Adrenal gland (tissue), 12 donors: ENCODE results near the gene PSMC3. TPM values are rescaled to one million over a fixed set of nuclear protein-coding genes. Genes with fewer than 3 reads are reported as not detected.

ENCODE experiments used
- DNase-seq, 7 donors: peaks; one replicate each; pipeline ENCODE4 v3.0.0-alpha.2; 2019 to 2020
- H3K27ac ChIP-seq, 5 donors: fragments of 200-600 bp; sonication (generic) in 4 of 5; 1 replicate in 3 of 5; 2 replicates in 2 of 5; pipeline versions ENCODE4 v1.5.1 to v1.8.0; 2016 to 2020; ENCODE audit warnings: mild to moderate bottlenecking in 1 of 5
- H3K27me3 ChIP-seq: fragments of 200-600 bp; 2 replicates; pipeline ENCODE4 v1.8.0; 2021
- H3K36me3 ChIP-seq, 2 donors: fragments of 200-600 bp; replicated peaks in 1 of 2; 1 replicate in 1 of 2; 2 replicates in 1 of 2; pipeline versions ENCODE4 v1.5.1 to v1.8.0; 2018 to 2022
- H3K4me1 ChIP-seq, 2 donors: fragments of 200-600 bp; replicated peaks in 1 of 2; 1 replicate in 1 of 2; 2 replicates in 1 of 2; pipeline versions ENCODE4 v1.5.1 to v1.8.0; 2018 to 2021
- H3K4me3 ChIP-seq, 4 donors: fragments of 200-600 bp; sonication (generic) in 3 of 4; one replicate each; pipeline ENCODE4 v1.5.1; 2016 to 2018
- H3K9me3 ChIP-seq, 3 donors: fragments of 200-600 bp; sonication (generic) in 1 of 3; replicated peaks in 1 of 3; 1 replicate in 2 of 3; 2 replicates in 1 of 3; pipeline versions ENCODE4 v1.5.1 to v1.8.0; 2016 to 2021
- POLR2A ChIP-seq, 2 donors: fragments of 450-650 bp; IDR thresholded peaks; one replicate each; pipeline ENCODE4 v1.6.1; 2017; ENCODE audit warnings: antibody characterized with exemption in 2 of 2, mild to moderate bottlenecking in 2 of 2, moderate library complexity in 1 of 2
- WGBS, 4 donors: extraction: QIAGEN DNeasy Blood & Tissue Kit in 2 of 4; methylation state at CpG; one replicate each; pipeline versions ENCODE4 v1.1.5 to v1.1.7; 2013 to 2017; 5-methylcytosine and 5-hydroxymethylcytosine counted together
- intact Hi-C, 2 donors: fragments of 100-400 bp; cut with DNase I; formaldehyde crosslinking; loops; one replicate each; pipeline versions ENCODE4 v1.14.1 to v1.15.0; 2022 to 2023
- polyA plus RNA-seq, 3 donors: library from polyadenylated mRNA; stranded (reverse); fragments of 200-250 nt in 2 of 3; fragments of 350-450 nt in 1 of 3; fragmentation: Illumina TruSeq in 1 of 3; extraction: RNeasy Lipid Tissue Mini Kit (QIAGEN cat#74804) in 1 of 3; gene quantifications; one replicate each; pipeline ENCODE4 v1.2.3, GENCODE V29; 2013 to 2014
- total RNA-seq, 9 donors: library from RNA; depleted of rRNA in 4 of 9; stranded (reverse); fragments of >200 nt in 4 of 9; fragments of 120-200 nt in 1 of 9; fragmentation: NEBNext Ultra II Directional in 1 of 9; extraction: Animal tissue kit (Norgen Biotek cat#: 25700) in 1 of 9; gene quantifications; one replicate each; pipeline versions ENCODE4 v1.1.0 to v1.2.4, GENCODE V29; 2013 to 2023
- TF ChIP-seq, protein P1 (sequence below), 6 experiments: fragments of 450-650 bp in 4 of 6; fragments of 200-600 bp in 2 of 6; sonication (generic) in 1 of 6; IDR thresholded peaks; 1 replicate in 5 of 6; 2 replicates in 1 of 6; pipeline versions ENCODE4 v1.5.1 to v1.8.0; 2016 to 2021; ENCODE audit warnings: antibody characterized with exemption in 6 of 6, mild to moderate bottlenecking in 2 of 6, moderate library complexity in 1 of 6
- donor health status: healthy with polysubstance abuse.
- donor health status: Bipolar disorder and iron deficiency.
- donor health status: DM: yes; HTN: yes; CAD: no.
- donor health status: DM: no; HTN: no; CAD: no.
- donor health status: DM: no; HTN: no; CAD: no.
- donor health status: DM: yes; HTN: yes; CAD: no.

The PSMC3 gene
- total and polyA plus RNA-seq, 12 donors = 85.4 to 291 (median 130) TPM

DNA sequence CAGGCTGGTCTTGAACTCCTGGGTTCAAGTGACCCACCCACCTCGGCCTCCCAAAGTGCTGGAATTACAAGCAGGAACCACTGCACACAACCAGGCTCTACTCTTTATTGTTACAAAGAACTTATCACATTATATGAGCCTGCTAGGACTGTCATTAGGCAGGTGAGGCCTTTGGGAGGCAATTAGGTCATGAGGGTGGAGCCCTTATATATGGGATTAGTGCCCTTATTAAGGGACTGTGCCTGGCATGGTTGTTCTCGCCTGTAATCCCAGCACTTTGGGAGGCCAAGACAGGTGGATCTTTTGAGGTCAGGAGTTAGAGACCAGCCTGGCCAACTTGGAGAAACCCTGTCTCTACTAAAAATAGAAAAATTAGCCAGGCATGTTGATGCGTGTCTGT is 10.5 kb upstream of the PSMC3 start:
- Histone ChIP-seq H3K36me3 (no peaks in the 10 kb centered on the region), H3K4me3 (no peak overlapping the region), H3K27me3 (no peaks in the 10 kb centered on the region), H3K4me1 (peaks cover 20 to 29% of the 10 kb centered on the region in 2 donors), H3K27ac (peak overlapping the region in 1 of 5 donors; percentile 71), H3K9me3 (no peaks in the 10 kb centered on the region)
- DNase-seq = no peak
- TF ChIP-seq, protein P1, sequence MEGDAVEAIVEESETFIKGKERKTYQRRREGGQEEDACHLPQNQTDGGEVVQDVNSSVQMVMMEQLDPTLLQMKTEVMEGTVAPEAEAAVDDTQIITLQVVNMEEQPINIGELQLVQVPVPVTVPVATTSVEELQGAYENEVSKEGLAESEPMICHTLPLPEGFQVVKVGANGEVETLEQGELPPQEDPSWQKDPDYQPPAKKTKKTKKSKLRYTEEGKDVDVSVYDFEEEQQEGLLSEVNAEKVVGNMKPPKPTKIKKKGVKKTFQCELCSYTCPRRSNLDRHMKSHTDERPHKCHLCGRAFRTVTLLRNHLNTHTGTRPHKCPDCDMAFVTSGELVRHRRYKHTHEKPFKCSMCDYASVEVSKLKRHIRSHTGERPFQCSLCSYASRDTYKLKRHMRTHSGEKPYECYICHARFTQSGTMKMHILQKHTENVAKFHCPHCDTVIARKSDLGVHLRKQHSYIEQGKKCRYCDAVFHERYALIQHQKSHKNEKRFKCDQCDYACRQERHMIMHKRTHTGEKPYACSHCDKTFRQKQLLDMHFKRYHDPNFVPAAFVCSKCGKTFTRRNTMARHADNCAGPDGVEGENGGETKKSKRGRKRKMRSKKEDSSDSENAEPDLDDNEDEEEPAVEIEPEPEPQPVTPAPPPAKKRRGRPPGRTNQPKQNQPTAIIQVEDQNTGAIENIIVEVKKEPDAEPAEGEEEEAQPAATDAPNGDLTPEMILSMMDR (IDR thresholded peaks at IDR 0.05) = no peak
- no peak for TF ChIP-seq POLR2A (IDR thresholded peaks at IDR 0.05)
- intact Hi-C loops = no loop called here
- 92 to 100% (median 96%) methylated on average over 1 to 3 of the region's 3 CpGs for WGBS, 4 donors

DNA sequence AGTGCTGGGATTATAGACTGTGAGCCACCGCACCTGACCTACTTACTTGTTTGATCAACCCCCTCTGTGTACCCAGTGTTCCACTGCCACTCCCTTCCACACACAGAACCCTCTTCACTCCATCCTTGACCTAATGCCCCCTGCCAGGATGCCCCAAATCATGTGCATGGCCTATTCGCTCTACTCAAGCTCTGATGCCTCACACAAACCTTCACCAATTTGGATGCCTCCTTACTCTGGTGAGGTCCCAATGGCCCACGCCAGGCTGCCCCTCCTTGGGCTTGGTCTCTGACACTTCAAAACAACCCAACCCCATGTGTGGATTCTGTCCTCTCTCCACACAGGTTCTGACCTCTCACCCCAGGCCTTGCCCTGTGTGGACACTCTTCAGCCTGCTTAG is 9.4 kb upstream of the PSMC3 start:
- TF ChIP-seq, protein P1 (IDR thresholded peaks at IDR 0.05) = no peak
- TF ChIP-seq POLR2A (IDR thresholded peaks at IDR 0.05) = no peak
- no peak for DNase-seq
- Histone ChIP-seq H3K27ac (peak overlapping the region in 1 of 5 donors; percentile 41), H3K27me3 (no peaks in the 10 kb centered on the region), H3K4me3 (no peak overlapping the region), H3K9me3 (no peaks in the 10 kb centered on the region), H3K4me1 (peaks cover 20 to 29% of the 10 kb centered on the region in 2 donors), H3K36me3 (no peaks in the 10 kb centered on the region)
- intact Hi-C loops = no loop called here
- 64 to 84% (median 82%) methylated on average over 3 of the region's 3 CpGs for WGBS, 4 donors

DNA sequence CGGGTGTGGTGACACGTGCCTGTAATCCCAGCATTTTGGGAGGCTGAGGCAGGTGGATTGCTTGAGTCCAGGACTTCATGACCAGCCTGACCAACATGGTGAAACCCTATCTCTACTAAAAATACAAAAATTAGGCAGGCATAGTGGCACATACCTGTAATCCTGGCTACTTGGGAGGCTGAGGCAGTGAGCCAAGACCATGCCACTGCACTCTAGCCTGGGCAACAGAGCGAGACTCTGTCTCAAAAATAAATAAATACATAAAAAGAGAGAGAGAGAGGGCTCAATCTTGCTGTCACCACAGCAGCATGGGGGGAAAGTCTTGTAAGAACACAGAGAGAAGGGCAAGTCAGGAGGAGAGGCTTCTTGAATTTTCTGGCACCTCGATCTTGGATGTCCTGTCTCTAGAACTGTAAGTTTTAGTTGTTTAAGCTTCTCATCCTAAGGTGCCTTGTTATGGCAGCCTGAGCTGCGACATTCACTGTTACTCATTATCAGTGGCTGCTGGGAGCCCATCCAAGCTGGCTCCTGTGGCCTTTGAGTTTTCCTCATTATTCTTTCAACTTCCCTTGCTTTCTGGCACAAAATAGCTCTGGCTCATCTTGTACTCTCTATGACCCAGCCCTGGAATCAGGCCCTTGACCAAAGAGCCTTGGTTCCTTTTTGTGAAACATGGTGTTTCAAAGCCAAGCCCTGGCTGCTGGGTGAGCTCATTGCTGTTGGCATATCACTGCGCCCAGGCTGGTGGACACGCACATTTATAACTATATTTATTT is 8.0 kb upstream of the PSMC3 start:
- H3K4me1 ChIP-seq = peaks cover 20 to 29% of the 10 kb centered on the region in 2 donors
- TF ChIP-seq, protein P1 (IDR thresholded peaks at IDR 0.05) = no peak
- TF ChIP-seq POLR2A (IDR thresholded peaks at IDR 0.05) = peak in 1 of 2 donors; percentile 66
- 47 to 54% (median 50%) methylated on average over 7 of the region's 7 CpGs for WGBS, 4 donors
- intact Hi-C loops = no loop called here
- H3K27ac ChIP-seq = peak overlapping the region; percentile 52 to 93 (median 90)
- no peaks in the 10 kb centered on the region for H3K9me3 ChIP-seq
- peak; percentile 82 to 96 (median 92) for DNase-seq
- no peak overlapping the region for H3K4me3 ChIP-seq
- H3K27me3 ChIP-seq = no peaks in the 10 kb centered on the region
- no peaks in the 10 kb centered on the region for H3K36me3 ChIP-seq

DNA sequence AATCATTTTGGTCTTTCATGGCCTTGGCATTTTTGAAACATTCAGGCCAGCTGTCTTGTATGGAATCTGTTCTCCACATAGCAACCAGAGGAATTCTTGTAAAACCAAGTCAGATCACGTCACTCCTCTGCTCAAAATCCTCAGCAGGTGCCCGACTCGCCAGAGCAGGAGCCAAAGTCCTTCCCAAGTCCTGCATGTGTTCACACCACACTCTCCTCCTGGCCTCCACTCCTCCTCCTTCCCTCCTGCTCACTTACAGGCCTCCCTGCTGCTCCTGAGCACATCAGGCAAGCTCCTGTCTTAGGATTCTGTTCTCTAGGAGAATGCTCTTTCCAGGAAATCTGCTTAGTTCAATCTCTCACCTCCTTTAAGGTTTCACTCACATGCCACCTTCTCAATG is 6.9 kb upstream of the PSMC3 start:
- 43 to 67% (median 55%) methylated on average over 3 of the region's 3 CpGs for WGBS, 4 donors
- Histone ChIP-seq H3K27ac (peak overlapping the region; percentile 52 to 93 (median 90)), H3K4me3 (no peak overlapping the region), H3K27me3 (no peaks in the 10 kb centered on the region), H3K4me1 (peaks cover 20 to 29% of the 10 kb centered on the region in 2 donors), H3K9me3 (no peaks in the 10 kb centered on the region), H3K36me3 (no peaks in the 10 kb centered on the region)
- TF ChIP-seq, protein P1 (IDR thresholded peaks at IDR 0.05) = no peak
- peak in 1 of 2 donors; percentile 33 for TF ChIP-seq POLR2A (IDR thresholded peaks at IDR 0.05)
- peak in 3 of 7 donors; percentile 56 to 70 (median 60) for DNase-seq
- intact Hi-C loops = no loop called here
